Left ventricle myocardium inferior (tissue), 1 donor: ENCODE measurements around the gene CEPT1. TPM values are rescaled to one million over a fixed set of nuclear protein-coding genes. Genes with fewer than 3 reads are reported as not detected.

Experiments
- DNase-seq: peaks from one replicate; pipeline ENCODE4 v3.0.0-alpha.2; 2020
- H3K27ac ChIP-seq: fragments of 200-600 bp; replicated peaks from 2 replicates; pipeline ENCODE4 v1.8.0; 2021
- H3K27me3 ChIP-seq: fragments of 200-600 bp; 2 replicates; pipeline ENCODE4 v1.8.0; 2021; ENCODE audit warnings: low read depth
- H3K36me3 ChIP-seq: fragments of 200-600 bp; 2 replicates; pipeline ENCODE4 v1.8.0; 2021
- H3K4me1 ChIP-seq: fragments of 200-600 bp; 2 replicates; pipeline ENCODE4 v1.8.0; 2021
- H3K4me3 ChIP-seq: fragments of 200-600 bp; 2 replicates; pipeline ENCODE4 v1.8.0; 2021; ENCODE audit warnings: mild to moderate bottlenecking, moderate library complexity
- H3K9me3 ChIP-seq: fragments of 200-600 bp; replicated peaks from 2 replicates; pipeline ENCODE4 v1.8.0; 2021
- CTCF ChIP-seq: fragments of 200-600 bp; IDR thresholded peaks from 2 replicates; pipeline ENCODE4 v1.8.0; 2021; ENCODE audit warnings: antibody characterized with exemption, mild to moderate bottlenecking, borderline replicate concordance
- intact Hi-C: fragments of 100-400 bp; cut with micrococcal nuclease; formaldehyde crosslinking; loops from one replicate; pipeline ENCODE4 v1.11.0; 2022
- total RNA-seq: library from RNA; stranded (reverse); fragmentation: NEBNext Ultra II Directional; extraction: Animal tissue kit (Norgen Biotek cat#: 25700); gene quantifications from one replicate; pipeline ENCODE4 v1.2.1, GENCODE V29; 2021
- donor health status: DM: no; HTN: yes; CAD: no; lungs with severe emphysema.

CEPT1 gene
- total RNA-seq, 1 donor from 2014 or later, result 14.0 TPM

GRCh38 chr1:111104981-111105380 is 35.0 kb upstream of the CEPT1 start:
- DNase-seq, result no peak
- no peak overlapping the region for H3K27ac ChIP-seq
- H3K4me3 ChIP-seq, result no peak overlapping the region
- peaks cover 30% of the 10 kb centered on the region for H3K9me3 ChIP-seq
- no peaks in the 10 kb centered on the region for H3K4me1 ChIP-seq
- TF ChIP-seq CTCF, result no peak
- no peaks in the 10 kb centered on the region for H3K27me3 ChIP-seq
- intact Hi-C loops, result no loop called here
- peaks cover 6% of the 10 kb centered on the region for H3K36me3 ChIP-seq

- Histone ChIP-seq H3K4me1 (no peaks in the 10 kb centered on the region), H3K4me3 (no peak overlapping the region), H3K36me3 (peaks cover 24% of the 10 kb centered on the region), H3K27ac (no peak overlapping the region), H3K9me3 (peaks cover 12% of the 10 kb centered on the region), H3K27me3 (no peaks in the 10 kb centered on the region)
- no peak for DNase-seq
- intact Hi-C loops, result no loop called here
- no peak for TF ChIP-seq CTCF
Observed at GRCh38 chr1:111110197-111110899, 29.7 kb upstream of the CEPT1 start.

- Histone ChIP-seq H3K9me3 (no peaks in the 10 kb centered on the region), H3K36me3 (peaks cover 69% of the 10 kb centered on the region), H3K4me1 (no peaks in the 10 kb centered on the region), H3K4me3 (no peak overlapping the region), H3K27ac (no peak overlapping the region), H3K27me3 (no peaks in the 10 kb centered on the region)
- no peak for TF ChIP-seq CTCF
- intact Hi-C loops, result no loop called here
- no peak for DNase-seq
Observed at GRCh38 chr1:111116496-111116895, 23.5 kb upstream of the CEPT1 start.

- intact Hi-C loops, result no loop called here
- H3K27me3 ChIP-seq, result no peaks in the 10 kb centered on the region
- peaks cover 82% of the 10 kb centered on the region for H3K36me3 ChIP-seq
- no peak for TF ChIP-seq CTCF
- no peaks in the 10 kb centered on the region for H3K4me1 ChIP-seq
- no peak overlapping the region for H3K27ac ChIP-seq
- no peak for DNase-seq
- no peaks in the 10 kb centered on the region for H3K9me3 ChIP-seq
- no peak overlapping the region for H3K4me3 ChIP-seq
Observed at GRCh38 chr1:111126354-111126753, 13.7 kb upstream of the CEPT1 start.

- intact Hi-C loops, result no loop called here
- Histone ChIP-seq H3K9me3 (no peaks in the 10 kb centered on the region), H3K4me3 (no peak overlapping the region), H3K27ac (no peak overlapping the region), H3K4me1 (no peaks in the 10 kb centered on the region), H3K27me3 (no peaks in the 10 kb centered on the region), H3K36me3 (peaks cover 67% of the 10 kb centered on the region)
- no peak for DNase-seq
- no peak for TF ChIP-seq CTCF
Observed at GRCh38 chr1:111127923-111128643, 11.9 kb upstream of the CEPT1 start.
